Urinary bladder (tissue), 4 donors: ENCODE measurements around the gene PLPPR3. TPM values are rescaled to one million over a fixed set of nuclear protein-coding genes. Genes with fewer than 3 reads are reported as not detected.
"Not testable (repeated sequence)": the region's sequence is repeated elsewhere in the genome, so short reads cannot be mapped to it uniquely, and the experiment has no call there.

Source experiments
- DNase-seq: peaks from one replicate; pipeline ENCODE4 v3.0.0-alpha.2; 2015; ENCODE audit errors: extremely low spot score
- H3K27ac ChIP-seq: one replicate; pipeline ENCODE4 v1.5.1; 2013; ENCODE audit warnings: low read depth, mild to moderate bottlenecking, moderate library complexity
- H3K36me3 ChIP-seq: one replicate; pipeline ENCODE4 v1.6.1; 2013; ENCODE audit warnings: mild to moderate bottlenecking, moderate library complexity; ENCODE audit not compliant: insufficient read depth
- H3K4me1 ChIP-seq: one replicate; pipeline ENCODE4 v1.6.1; 2013; ENCODE audit warnings: mild to moderate bottlenecking, moderate library complexity; ENCODE audit not compliant: insufficient read depth
- H3K4me3 ChIP-seq: one replicate; pipeline ENCODE4 v1.5.1; 2013; ENCODE audit warnings: low read depth, low read length
- WGBS: extraction: QIAGEN DNeasy Blood & Tissue Kit; methylation state at CpG from one replicate; pipeline ENCODE4 v1.1.7; 2013; 5-methylcytosine and 5-hydroxymethylcytosine counted together
- polyA plus RNA-seq: library from polyadenylated mRNA; stranded (reverse); fragments of 200-250 nt; gene quantifications from one replicate; pipeline ENCODE4 v1.2.3, GENCODE V29; 2013
- total RNA-seq: library from RNA; depleted of rRNA; stranded (reverse); fragments of >200 nt; gene quantifications from one replicate; pipeline ENCODE4 v1.2.3, GENCODE V29; 2014
- donor health status: healthy with polysubstance abuse.
- donor health status: healthy.

PLPPR3 gene
- total and polyA plus RNA-seq, 2 donors = 0.03 to 2.1 TPM

DNA sequence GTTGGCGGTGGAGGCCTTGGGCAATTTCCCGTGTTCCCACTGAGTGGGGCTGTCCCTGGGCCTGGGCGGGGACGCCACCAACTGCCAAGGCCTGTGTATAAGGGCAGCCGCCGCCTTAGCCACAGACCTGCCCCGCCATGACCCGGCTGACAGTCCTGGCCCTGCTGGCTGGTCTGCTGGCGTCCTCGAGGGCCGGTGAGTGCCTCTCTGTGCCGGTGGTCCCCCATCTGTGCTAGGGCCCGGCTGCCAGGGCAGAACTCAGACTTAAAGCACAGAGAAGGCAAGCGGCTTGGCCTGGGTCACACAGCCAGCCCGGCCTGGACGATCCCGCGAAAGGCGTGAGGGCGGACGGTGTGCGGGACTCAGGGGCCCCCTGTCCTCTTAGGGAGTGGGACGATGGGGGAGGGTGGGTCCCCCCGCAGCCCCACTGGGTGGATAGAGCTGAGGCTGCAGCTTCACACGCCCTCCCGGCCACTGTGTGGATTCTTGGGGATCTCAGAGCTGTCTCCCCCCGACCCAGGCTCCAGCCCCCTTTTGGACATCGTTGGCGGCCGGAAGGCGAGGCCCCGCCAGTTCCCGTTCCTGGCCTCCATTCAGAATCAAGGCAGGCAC, 6.1 kb upstream of the PLPPR3 start, which contains the start of gene AZU1:
TSS of gene AZU1 (plus strand) at position 128 of the 612 bp plus-strand sequence. CDS start at position 138, 10 bp downstream.
- H3K36me3 ChIP-seq = no peaks in the 10 kb centered on the region
- H3K4me3 ChIP-seq = no peak within 1 kb of the TSS
- no peaks in the 10 kb centered on the region for H3K4me1 ChIP-seq
- 67% methylated on average over 33 of the region's 33 CpGs for WGBS
- no peak within 1 kb of the TSS for H3K27ac ChIP-seq
- DNase-seq = no peak

DNA sequence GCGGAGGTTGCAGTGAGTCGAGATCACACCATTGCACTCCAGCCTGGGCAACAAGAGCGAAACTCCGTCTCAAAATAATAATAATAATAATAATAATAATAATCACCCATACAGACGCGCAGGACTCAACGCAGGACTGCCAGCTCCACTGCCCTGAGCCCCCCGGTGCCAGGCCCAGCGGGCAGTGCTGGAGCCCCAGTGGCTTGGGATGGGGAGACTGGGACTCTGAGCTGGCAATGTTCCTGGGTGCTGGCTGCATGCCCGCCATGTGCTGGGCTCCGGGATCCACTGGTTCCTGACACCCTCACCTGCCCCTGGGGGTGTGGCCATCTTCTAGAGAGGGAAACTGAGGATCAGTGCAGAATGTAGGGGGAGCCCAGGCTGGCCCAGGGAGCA, 5.6 kb upstream of the PLPPR3 start:
- 90% methylated on average over 11 of the region's 11 CpGs for WGBS
- H3K36me3 ChIP-seq = no peaks in the 10 kb centered on the region
- no peak overlapping the region for H3K27ac ChIP-seq
- H3K4me3 ChIP-seq = no peak overlapping the region
- H3K4me1 ChIP-seq = no peaks in the 10 kb centered on the region
- no peak for DNase-seq

DNA sequence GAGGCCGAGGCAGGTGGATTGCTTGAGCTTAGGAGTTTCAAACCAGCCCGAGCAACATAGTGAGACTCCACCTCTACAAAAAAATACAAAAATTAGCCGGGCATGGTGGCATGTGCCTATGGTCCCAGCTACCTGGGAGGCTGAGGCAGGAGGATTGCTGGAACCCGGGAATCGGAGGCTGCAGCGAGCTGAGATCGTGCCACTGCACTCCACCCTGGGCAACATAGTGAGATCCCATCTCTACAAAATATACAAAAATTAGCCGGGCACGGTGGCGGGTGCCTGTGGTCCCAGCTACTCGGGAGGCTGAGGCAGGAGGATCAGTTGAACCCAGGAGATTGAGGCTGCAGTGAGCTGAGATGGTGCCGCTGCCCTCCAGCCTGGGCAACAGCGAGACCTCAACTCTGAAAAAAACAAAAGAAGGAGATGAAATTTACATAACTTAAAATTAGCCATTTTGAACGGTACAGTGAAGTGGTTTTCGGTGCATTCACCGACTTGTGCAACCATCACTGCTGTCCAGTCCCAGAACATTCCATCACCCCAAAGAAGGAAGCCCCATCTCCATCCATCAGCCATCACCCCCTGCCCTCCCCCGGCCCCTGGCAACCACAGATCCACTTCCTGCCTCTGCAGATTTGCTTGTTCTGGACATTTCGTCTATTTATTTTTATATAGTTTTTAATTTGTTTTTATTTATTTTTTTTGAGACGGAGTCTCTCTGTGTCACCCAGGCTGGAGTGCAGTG, 4.3 kb upstream of the PLPPR3 start:
- Histone ChIP-seq H3K36me3 (no peaks in the 10 kb centered on the region), H3K4me1 (no peaks in the 10 kb centered on the region), H3K4me3 (no peak overlapping the region), H3K27ac (no peak overlapping the region)
- WGBS = 82% methylated on average over 19 of the region's 19 CpGs
- no peak for DNase-seq

DNA sequence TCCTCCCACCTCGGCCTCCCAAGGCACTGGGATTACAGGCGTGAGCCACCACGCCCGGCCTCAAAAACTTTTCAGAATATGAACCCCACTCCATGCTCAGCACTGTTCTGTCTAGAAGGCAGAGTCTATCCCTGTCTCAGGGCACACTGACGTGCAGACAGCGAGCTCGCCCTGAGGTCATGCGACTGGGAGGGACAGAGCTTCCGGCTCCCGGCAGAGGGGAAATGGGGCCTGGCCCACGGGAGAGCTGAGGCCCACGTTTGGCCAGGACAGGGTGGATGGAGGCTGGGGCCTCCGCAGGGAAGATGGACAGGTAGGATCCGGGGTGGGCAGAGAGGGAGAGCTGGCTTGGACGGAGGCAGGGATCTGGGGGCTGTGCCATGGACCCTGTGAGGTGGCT, 3.1 kb upstream of the PLPPR3 start:
- no peaks in the 10 kb centered on the region for H3K4me1 ChIP-seq

DNA sequence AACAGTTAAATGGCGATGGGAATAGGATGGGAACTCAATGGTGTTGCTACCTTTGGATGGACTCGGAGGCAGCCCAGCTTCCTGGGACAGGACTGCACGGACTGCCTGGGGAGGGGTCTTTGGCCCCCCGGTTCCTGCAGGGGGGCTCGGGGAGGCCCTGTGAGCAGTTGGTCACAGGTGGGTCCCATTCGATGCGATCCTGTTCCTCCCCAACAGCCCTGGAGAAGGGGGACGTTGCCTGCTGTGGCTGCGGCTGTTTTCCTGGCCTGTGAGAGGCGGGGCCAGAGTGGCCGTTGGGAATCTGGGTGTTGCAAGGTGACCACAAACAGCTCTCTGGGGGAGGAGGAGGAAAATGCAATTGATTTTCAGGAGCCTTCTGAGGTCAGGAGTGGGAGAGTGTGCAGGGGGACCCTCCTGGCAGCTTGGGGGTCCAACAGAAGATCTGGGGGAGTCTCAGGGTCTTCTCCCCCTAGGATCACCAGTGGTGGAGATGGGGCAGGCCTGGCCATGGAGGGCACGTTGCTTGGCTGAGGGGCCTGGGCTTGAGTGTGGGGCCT, 1.9 kb upstream of the PLPPR3 start:
- Histone ChIP-seq H3K27ac (no peak overlapping the region), H3K36me3 (no peaks in the 10 kb centered on the region), H3K4me1 (no peaks in the 10 kb centered on the region), H3K4me3 (no peak overlapping the region)
- 62% methylated on average over 12 of the region's 12 CpGs for WGBS
- DNase-seq = no peak

More for the DNA sequence above, 3.1 kb upstream of the PLPPR3 start:
- Histone ChIP-seq H3K27ac (no peak overlapping the region), H3K4me3 (no peak overlapping the region), H3K36me3 (no peaks in the 10 kb centered on the region)
- WGBS = 79% methylated on average over 15 of the region's 15 CpGs
- no peak for DNase-seq

DNA sequence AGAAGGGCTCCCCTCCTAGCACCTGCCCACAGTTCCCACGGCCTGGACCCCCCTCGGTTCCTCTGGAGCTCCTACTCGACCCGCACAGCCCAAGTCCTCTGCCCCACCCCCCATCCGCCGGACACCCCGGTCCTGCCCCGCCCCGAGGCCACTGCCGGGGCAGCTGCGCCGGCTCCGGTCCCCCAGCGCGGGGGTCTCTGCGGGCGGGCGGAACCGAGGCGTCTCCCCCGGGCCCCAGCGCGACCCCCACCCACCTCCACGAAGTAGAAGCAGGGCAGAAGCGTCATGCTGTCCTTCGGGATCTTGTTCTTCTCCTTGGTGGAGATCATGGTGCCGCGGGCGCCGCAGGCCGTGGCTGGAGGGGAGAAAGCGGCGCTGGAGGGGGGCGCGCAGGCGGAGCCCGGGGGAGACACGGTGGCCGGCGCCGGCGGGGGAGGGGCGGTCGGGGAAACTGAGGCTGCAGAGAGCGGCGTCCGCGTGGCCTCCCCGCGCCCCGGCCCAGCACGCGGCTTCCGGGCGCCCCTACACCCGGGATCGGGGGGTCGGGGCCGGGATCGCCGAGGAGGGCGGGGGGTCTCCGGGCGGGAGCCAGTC, 427 bp downstream of the PLPPR3 start:
- 1% methylated on average over 64 of the region's 64 CpGs for WGBS
- DNase-seq = no peak
- no peaks in the 10 kb centered on the region for H3K4me1 ChIP-seq
- H3K36me3 ChIP-seq = no peaks in the 10 kb centered on the region
- H3K27ac ChIP-seq = no peak overlapping the region
- peak overlapping the region; percentile 36 for H3K4me3 ChIP-seq

DNA sequence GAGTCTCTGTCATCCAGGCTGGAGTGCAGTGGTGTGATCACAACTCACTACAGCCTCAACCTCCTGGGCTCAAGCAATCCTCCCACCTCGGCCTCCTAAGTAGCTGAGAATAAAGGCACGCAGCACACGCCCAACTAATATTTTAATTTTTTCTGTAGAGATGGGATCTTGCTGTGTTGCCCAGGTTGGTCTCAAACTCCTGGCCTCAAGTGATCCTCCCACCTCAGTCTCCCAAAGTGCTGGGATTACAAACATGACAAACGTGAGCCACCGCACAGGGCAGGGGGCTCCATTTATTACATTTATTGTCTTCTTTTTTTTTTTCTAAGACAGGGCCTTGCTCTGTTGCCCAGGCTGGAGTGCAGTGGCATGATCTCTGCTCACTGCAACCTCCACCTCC, 1.5 kb downstream of the PLPPR3 start:
- DNase-seq, H3K4me1 ChIP-seq, H3K27ac ChIP-seq, H3K4me3 ChIP-seq, H3K36me3 ChIP-seq: not testable (repeated sequence)
- WGBS = 88% methylated on average over 5 of the region's 5 CpGs

DNA sequence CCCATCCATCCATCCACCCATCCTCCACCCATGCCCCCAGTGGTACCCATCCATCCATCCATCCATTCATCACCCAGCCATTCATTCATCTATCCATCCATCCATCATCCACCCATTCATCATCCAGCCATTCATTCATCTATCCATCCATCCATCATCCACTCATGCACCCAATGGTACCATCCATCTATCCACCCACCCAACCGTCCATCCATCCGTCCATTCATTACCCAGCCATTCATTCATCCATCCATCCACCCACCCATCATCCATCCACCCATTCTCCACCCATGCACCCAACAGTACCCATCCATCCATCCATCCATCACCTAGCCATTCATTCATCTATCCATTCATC, 5.3 kb downstream of the PLPPR3 start:
- Histone ChIP-seq H3K36me3 (no peaks in the 10 kb centered on the region), H3K4me1 (no peaks in the 10 kb centered on the region), H3K27ac (no peak overlapping the region), H3K4me3 (no peak overlapping the region)
- DNase-seq = no peak
- 91% methylated on average over 2 of the region's 2 CpGs for WGBS

DNA sequence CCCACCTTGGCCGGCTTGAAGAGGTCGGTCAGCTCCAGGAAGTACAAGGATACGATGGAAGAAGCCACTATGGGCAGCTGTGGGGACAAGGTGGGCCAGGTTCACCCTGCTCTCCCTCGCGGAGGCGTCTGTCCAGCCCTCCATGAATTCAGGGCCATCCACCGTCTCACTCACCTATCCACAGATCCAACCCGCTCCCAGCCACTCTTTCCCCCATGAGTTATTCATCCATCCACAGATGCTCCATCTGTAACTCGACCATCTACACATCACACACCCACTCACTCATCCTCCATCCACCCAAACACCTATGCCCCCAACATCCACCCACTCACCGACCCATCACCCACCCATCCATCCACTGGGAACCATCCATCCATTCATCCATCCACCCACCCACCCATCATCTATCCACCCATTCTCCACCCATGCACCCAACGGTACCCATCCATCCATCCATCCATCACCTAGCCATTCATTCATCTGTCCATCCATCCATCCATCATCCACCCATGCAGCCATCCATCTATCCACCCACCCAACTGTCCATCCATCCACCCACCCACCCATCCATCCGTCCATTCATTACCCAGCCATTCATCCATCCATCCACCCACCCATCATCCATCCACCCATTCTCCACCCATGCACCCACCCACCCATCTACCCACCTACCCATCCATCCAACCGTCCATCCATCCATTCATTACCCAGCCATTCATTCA, 5.8 kb downstream of the PLPPR3 start:
- no peaks in the 10 kb centered on the region for H3K36me3 ChIP-seq
- no peaks in the 10 kb centered on the region for H3K4me1 ChIP-seq
- WGBS = 91% methylated on average over 13 of the region's 13 CpGs
- DNase-seq = no peak
- no peak overlapping the region for H3K27ac ChIP-seq
- H3K4me3 ChIP-seq = no peak overlapping the region

DNA sequence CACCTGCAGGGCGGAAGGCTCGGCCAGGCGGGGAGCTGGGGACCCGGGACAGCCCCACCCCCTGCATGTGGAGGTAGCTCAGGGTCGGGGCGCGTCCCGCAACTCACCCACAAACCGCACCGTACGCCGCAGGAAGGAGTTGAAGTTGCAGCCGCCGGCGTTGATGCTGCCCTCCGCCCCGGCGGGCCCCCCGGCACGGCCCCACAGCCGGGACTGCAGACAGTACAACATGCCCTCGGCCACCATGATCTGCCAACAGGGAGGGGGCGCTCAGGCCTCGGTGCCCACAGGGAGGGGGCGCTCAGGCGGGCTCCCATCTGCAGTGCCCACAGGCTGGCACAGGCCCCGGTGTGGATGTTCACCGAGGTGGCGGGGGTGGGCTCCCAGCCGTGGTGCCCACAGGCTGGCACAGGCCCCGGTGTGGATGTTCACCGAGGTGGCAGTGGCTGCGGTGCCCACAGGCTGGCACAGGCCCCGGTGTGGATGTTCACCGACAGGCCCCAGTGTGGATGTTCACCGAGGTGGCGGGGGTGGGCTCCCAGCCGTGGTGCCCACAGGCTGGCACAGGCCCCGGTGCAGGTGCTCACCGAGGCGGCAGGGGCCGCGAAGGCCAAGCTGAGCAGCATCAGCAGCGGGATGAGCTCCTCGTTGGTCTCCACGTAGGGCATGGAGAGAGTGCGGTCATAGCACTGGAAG, 6.5 kb downstream of the PLPPR3 start:
- WGBS = 92% methylated on average over 47 of the region's 47 CpGs
- H3K4me3 ChIP-seq = no peak overlapping the region
- H3K27ac ChIP-seq = no peak overlapping the region
- DNase-seq = no peak
- H3K4me1 ChIP-seq = no peaks in the 10 kb centered on the region
- H3K36me3 ChIP-seq = peaks cover 1% of the 10 kb centered on the region

DNA sequence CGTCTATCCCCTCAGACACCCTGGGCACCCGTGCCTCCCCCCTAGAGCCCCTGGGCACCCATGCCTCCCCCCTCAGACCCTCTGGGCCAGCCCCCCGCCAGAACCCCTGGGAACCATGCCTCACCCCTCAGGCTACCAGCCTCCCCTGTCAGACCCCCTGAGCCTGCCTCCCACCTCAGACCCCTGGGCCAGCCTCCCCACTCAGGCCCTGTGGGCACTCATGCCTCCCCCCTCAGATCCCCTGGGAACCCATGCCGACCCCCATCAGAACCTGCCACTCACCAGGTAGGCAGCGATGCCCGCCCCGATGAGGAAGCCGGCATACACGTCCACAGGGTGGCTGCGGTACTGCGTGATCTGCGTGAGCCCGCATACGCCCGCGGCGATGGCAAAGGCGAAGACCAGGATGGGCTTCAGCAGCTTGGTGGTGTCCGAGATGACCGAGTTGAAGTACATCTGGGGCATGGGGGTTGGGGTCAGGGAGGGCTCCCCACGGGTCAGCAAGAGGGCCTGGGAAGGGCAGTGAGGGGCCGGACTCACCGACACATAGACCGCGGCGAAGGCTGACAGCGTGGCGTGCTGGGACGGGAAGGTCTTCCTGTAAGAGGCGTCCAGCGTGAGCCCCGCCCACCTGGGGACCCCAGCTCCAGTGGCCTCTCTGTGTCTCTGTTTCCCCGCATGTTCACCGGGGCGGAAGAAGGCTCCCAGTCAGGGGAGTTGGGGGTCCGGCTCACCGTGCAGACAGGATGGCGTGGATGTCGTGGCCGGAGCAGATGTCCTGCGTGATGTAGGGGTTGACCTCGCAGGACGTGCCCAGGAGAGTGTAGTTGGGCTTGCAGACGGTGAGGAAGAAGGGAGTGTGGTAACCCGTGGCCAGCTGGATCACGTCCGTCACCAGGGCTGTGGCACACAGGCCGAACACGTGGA, 7.3 kb downstream of the PLPPR3 start:
- no peak for DNase-seq
- 86% methylated on average over 49 of the region's 49 CpGs for WGBS
- peaks cover 4% of the 10 kb centered on the region for H3K36me3 ChIP-seq
- no peak overlapping the region for H3K4me3 ChIP-seq
- no peaks in the 10 kb centered on the region for H3K4me1 ChIP-seq
- no peak overlapping the region for H3K27ac ChIP-seq
